ENCODE data around the gene SPTLC2. TPM values are rescaled to one million over a fixed set of nuclear protein-coding genes. Genes with fewer than 3 reads are reported as not detected.

The SPTLC2 gene
- total RNA-seq, 3 donors from 2014 or later (not counting 1 experiment from before 2014, with no cell fraction given) = 35.2 to 58.6 (median 50.4) TPM

DNA sequence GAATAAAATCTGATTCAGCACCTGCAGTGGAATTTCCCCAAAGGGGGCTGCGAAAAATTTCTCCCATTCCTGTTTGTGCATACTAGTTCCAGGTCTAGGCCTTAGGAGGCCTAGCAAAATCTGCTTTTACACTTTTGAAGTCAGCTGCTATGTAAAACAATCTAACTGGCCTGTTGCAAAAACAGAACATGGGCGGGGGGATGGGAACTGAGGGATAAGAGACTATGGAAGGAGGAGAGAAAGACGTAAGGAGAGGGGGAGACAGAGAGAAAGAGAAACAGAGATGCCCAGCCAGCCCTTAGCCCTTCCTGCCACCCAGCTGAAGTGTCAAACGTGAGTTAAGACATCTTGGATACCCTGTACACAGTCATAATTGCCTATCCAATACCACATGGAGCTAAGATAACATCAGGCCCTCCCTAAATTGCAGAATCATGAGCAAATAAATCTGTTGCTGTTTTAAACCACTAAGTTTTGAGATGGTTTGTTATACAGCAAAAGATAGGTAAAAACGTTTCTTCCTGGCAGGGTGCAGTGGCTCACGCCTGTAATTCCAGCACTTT is 45.6 kb downstream of the SPTLC2 start:
- Mint-ChIP-seq H3K9me3 (no peaks in the 10 kb centered on the region), H3K27ac (peak overlapping the region; percentile 38 to 71), H3K4me1 (peaks cover 23 to 28% of the 10 kb centered on the region in 2 donors), H3K4me3 (no peak overlapping the region), H3K36me3 (peaks cover 15% of the 10 kb centered on the region), H3K27me3 (ENCODE audit: low read depth in 2 of 2) (no peaks in the 10 kb centered on the region)
- WGBS (ENCODE audit: insufficient coverage) = 81% methylated on average over 6 of the region's 6 CpGs
- DNase-seq = no peak
- Histone ChIP-seq H3K9me3 (ENCODE audit: control insufficient read depth, insufficient read depth, low read length) (no peaks in the 10 kb centered on the region), H3K27ac (ENCODE audit: low read length) (no peak overlapping the region), H3K4me1 (ENCODE audit: control insufficient read depth, insufficient read depth, low read length) (no peaks in the 10 kb centered on the region), H3K27me3 (ENCODE audit: control insufficient read depth, insufficient read depth, low read length) (no peaks in the 10 kb centered on the region), H3K36me3 (ENCODE audit: control insufficient read depth, insufficient read depth, low read length) (peaks cover 46% of the 10 kb centered on the region), H3K4me3 (ENCODE audit: low read length) (no peak overlapping the region)
- intact Hi-C loops (cut with micrococcal nuclease) = no loop called here
- no peak for ATAC-seq
- TF ChIP-seq, protein P1, sequence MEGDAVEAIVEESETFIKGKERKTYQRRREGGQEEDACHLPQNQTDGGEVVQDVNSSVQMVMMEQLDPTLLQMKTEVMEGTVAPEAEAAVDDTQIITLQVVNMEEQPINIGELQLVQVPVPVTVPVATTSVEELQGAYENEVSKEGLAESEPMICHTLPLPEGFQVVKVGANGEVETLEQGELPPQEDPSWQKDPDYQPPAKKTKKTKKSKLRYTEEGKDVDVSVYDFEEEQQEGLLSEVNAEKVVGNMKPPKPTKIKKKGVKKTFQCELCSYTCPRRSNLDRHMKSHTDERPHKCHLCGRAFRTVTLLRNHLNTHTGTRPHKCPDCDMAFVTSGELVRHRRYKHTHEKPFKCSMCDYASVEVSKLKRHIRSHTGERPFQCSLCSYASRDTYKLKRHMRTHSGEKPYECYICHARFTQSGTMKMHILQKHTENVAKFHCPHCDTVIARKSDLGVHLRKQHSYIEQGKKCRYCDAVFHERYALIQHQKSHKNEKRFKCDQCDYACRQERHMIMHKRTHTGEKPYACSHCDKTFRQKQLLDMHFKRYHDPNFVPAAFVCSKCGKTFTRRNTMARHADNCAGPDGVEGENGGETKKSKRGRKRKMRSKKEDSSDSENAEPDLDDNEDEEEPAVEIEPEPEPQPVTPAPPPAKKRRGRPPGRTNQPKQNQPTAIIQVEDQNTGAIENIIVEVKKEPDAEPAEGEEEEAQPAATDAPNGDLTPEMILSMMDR (IDR thresholded peaks at IDR 0.05) = no peak

DNA sequence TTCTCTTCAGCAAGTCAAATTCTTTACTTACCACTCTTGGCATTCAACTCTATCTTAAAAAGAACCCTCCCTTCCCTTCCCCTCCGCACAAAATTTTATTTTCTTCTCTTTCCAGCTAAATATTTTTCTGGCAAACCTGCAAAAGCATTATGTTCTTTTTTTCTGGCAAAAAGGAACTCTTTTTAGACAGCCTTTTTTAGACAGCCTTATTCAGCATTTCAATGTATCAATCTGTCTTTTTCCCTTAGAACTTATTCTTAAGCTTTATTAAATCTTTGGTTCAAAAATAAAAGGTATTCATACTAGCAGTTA is 50.5 kb downstream of the SPTLC2 start:
- Mint-ChIP-seq H3K27ac (peak overlapping the region; percentile 58 to 82), H3K27me3 (ENCODE audit: low read depth in 2 of 2) (no peaks in the 10 kb centered on the region), H3K4me1 (peaks cover 18 to 26% of the 10 kb centered on the region in 2 donors), H3K4me3 (no peak overlapping the region), H3K9me3 (no peaks in the 10 kb centered on the region), H3K36me3 (peaks cover 9% of the 10 kb centered on the region)
- Histone ChIP-seq H3K27me3 (ENCODE audit: control insufficient read depth, insufficient read depth, low read length) (no peaks in the 10 kb centered on the region), H3K27ac (ENCODE audit: low read length) (no peak overlapping the region), H3K4me3 (ENCODE audit: low read length) (no peak overlapping the region), H3K36me3 (ENCODE audit: control insufficient read depth, insufficient read depth, low read length) (peaks cover 41% of the 10 kb centered on the region), H3K9me3 (ENCODE audit: control insufficient read depth, insufficient read depth, low read length) (no peaks in the 10 kb centered on the region), H3K4me1 (ENCODE audit: control insufficient read depth, insufficient read depth, low read length) (no peaks in the 10 kb centered on the region)
- DNase-seq (no peak), ATAC-seq (no peak)
- TF ChIP-seq, protein P1 (IDR thresholded peaks at IDR 0.05) = no peak
- 89% methylated on average over 1 of the region's 1 CpG for WGBS (ENCODE audit: insufficient coverage)
- intact Hi-C loops (cut with micrococcal nuclease) = no loop called here

DNA sequence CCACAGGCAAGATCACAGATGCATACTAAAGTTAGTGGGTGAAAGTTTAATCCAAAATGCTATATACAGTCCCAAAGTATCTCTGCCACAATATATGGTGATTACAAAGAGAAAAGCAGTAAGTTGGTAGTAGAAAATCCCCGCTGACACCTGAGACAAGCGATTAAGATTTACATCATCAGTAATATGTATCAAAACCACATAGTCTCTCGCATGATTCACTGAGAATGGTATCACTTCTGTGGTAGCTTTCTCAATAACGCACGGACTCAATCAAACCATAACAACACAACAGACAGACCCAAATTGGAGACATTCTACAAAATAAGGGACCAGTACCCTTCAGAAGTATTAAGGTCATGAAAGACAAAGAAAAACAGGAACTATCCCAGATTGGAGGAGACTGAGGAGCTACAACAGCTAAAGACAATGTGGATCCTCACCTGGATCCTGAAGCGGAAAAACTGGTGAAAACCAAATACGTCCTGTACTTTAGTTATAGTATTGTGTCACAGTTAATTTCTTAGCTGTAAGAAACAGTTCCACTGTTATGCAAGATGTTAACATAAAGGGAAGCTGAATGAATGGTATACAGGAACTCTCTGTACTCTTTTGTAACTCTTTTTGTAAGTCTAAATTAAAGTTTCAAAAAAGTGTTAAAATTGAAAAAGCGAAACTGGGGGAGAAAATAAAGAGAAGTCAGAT is 51.0 kb downstream of the SPTLC2 start:
- Mint-ChIP-seq H3K9me3 (no peaks in the 10 kb centered on the region), H3K27me3 (ENCODE audit: low read depth in 2 of 2) (no peaks in the 10 kb centered on the region), H3K36me3 (peaks cover 9% of the 10 kb centered on the region), H3K4me3 (no peak overlapping the region), H3K27ac (peak overlapping the region; percentile 58 to 82), H3K4me1 (peaks cover 14 to 22% of the 10 kb centered on the region in 2 donors)
- DNase-seq = peak in 1 of 2 donors; percentile 17
- Histone ChIP-seq H3K4me1 (ENCODE audit: control insufficient read depth, insufficient read depth, low read length) (no peaks in the 10 kb centered on the region), H3K27ac (ENCODE audit: low read length) (peak overlapping the region; percentile 37), H3K27me3 (ENCODE audit: control insufficient read depth, insufficient read depth, low read length) (no peaks in the 10 kb centered on the region), H3K9me3 (ENCODE audit: control insufficient read depth, insufficient read depth, low read length) (no peaks in the 10 kb centered on the region), H3K4me3 (ENCODE audit: low read length) (no peak overlapping the region), H3K36me3 (ENCODE audit: control insufficient read depth, insufficient read depth, low read length) (peaks cover 44% of the 10 kb centered on the region)
- ATAC-seq = peak; percentile 57 to 87 (median 81)
- WGBS (ENCODE audit: insufficient coverage) = 54% methylated on average over 7 of the region's 8 CpGs
- TF ChIP-seq, protein P1 (IDR thresholded peaks at IDR 0.05) = no peak
- intact Hi-C loops (cut with micrococcal nuclease) = no loop called here
